ENCODE measurements around the gene ADGRB3. TPM values are rescaled to one million over a fixed set of nuclear protein-coding genes. Genes with fewer than 3 reads are reported as not detected.
A peak's percentile ranks its signal among the peaks of the same experiment; 100 is the strongest.

The ADGRB3 gene
- polyA plus RNA-seq (ENCODE audit: insufficient read length in 3 of 3), result 1 to 10 TPM; 2.8 to 3.5 (median 3.2) TPM
- long read RNA-seq, donor 1, result 0 reads
- long read RNA-seq, donor 2, result 0 reads
- long read RNA-seq, donor 3, result 0 reads
- long read RNA-seq, donor 4, result 0 reads
- long read RNA-seq, donor 5, result 0 reads
- long read RNA-seq, donor 6, result 0 reads
- long read RNA-seq, donor 7, result 0 reads
- long read RNA-seq, donor 8, result 0 reads
- long read RNA-seq, donor 9, result 0 reads
- long read RNA-seq, donor 10, result 0 reads
- long read RNA-seq, donor 11, result 0 reads
- long read RNA-seq, donor 12, result 0 reads
- long read RNA-seq, donor 13, result 0 reads
- long read RNA-seq, donor 14, result 0 reads
- long read RNA-seq, donor 15, result 0 reads
- long read RNA-seq, donor 16, result 0 reads

- peak; percentile 87 for DNase-seq
Measured at GRCh38 chr6:68634726-68635411, at the start of gene ADGRB3. TSS of gene ADGRB3 (plus strand) at chr6:68635282. CDS start at chr6:68638676, 3,394 bp downstream.

- no peak for DNase-seq
Measured at GRCh38 chr6:68593558-68593957, 41.5 kb upstream of the ADGRB3 start.

DNA sequence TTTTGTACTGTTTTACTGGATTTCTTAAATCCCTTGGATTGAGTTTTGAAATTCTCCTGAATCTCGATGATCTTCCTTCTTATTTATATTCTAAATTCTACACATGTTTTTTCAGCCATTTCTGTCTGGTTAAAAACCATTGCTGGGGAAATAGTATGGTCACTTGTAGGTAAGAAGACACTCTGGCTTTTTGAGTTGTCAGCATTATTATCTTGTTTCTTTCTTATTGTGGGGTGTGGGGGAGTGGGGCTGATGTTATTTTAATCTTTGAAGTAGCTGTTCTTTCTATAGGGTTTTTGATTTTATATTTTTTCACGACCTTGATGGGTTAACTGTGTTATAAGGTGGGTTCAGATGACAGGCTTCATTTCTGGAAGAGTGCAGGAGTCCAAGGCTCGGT is 37.4 kb upstream of the ADGRB3 start:
- no peak for DNase-seq

DNA sequence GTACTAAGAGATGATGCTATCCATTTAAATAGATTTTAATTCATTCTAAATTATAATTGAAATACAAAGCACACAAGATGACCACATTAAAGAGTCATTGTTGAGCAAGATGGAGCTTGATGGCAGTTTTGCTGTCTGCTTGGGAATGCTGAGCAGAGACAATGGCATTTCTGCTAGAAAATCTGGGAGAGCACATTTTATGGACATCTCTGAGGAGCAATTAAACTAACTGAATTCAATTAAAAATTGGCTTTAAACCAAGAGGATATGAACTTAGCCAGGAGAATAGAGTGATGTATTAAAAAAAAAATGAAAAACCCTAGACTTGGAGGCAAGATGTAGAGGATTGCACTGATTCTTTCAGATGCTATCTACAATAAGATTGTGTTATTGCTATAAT is 19.1 kb upstream of the ADGRB3 start:
- DNase-seq, result no peak

DNA sequence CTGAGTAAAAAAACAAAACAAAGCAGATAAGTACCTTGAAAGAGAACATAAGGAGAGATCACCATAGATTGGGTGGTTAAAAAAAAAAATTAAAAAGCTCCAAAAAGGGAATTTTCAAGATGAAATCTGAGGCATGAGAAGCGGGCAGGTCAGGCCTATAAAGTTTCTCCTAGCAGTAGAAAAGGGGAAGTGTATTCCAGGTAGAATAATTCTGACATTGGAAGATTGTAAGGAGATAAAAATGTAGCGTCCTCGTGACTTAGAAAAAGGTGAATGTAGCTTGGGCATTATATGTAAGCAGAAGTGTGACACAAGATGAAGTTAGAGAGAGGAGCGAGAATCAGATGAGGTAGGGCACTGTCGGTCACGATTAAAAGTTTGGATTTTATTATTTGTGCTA is 9.1 kb upstream of the ADGRB3 start:
- DNase-seq, result no peak

DNA sequence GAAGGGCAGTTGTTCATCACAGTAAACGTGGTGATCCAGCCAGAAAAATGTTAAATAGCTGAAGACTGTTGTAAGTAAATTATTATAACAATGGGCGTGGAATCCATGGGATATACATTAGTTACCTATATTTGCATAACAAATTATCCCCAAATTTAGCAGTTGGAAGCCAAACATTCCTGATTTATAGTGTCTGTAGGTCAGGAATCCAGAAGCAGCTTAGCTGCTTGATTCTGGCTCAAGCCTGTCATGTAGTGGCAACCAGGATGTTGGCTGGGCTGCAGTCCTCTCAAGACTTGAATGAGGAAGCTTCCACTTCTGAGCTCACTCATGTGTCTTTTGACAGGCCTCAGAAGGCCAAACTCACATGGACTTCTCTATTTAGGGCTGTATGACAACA is 6.9 kb upstream of the ADGRB3 start:
- DNase-seq, result no peak

- DNase-seq, result no peak
Measured at GRCh38 chr6:68632734-68633133, 2.3 kb upstream of the ADGRB3 start.

GRCh38 chr6:68633281-68633971 is 1.7 kb upstream of the ADGRB3 start:
- no peak for DNase-seq

DNA sequence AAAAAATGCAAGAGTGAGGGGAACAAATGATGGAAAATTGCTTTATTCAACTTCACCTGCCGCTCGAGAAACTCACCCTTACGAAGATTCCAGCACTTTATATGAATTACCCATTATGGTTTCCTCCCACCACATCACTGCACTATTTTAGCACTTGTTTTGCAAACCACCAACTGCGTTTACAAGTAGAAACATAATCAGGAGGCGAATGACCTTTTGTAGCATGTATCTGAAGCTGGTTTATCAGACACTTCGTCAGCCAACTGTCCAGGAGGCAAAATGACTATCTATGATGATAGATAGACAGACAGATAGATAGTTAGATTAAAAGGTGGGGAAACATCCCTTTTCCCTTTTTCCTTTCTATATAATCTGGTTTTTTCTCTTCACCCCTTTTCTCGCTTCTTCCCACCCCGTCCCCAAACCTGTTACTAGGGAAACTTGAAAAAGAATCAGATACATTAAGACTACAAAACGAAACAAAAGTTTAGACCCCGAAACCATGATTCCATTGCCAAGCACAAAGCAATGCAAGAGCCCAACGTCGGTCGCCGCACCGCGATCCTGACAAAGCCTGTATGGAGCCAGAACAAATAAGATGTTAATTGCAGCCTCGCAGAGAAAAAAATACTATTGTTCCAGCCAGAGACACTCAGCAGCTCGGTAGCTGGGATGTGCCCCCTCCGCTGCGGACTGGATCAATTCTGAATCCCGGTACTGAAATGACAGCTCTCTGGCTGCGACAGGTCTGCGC is 933 bp upstream of the ADGRB3 start:
- DNase-seq, result no peak

- DNase-seq, result no peak
Measured at GRCh38 chr6:68635412-68635705, 277 bp downstream of the ADGRB3 start.

GRCh38 chr6:68635706-68636513 is 828 bp downstream of the ADGRB3 start:
- no peak for DNase-seq

DNA sequence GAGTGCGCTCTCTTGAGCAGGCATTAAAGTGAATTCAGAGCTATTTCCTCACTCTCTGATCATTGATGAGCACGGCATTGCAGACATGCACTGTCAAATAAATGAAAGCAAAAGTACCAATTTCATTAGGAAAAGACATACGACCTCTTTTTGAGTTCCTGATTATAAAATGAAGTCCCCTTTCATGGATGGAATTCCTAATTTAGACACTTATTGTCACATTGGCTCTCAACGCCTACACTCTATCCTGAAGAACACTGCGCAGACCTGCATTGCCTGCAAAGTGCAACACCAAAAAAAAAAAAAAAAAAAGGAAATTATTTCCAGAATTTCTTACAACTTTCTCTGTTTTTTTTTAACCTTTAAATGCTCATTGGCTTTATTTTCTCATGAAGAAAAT is 1.6 kb downstream of the ADGRB3 start:
- DNase-seq, result no peak

- DNase-seq, result no peak
Measured at GRCh38 chr6:68637071-68637470, 2.0 kb downstream of the ADGRB3 start.

GRCh38 chr6:68637782-68638181 is 2.7 kb downstream of the ADGRB3 start:
- no peak for DNase-seq

GRCh38 chr6:68638230-68638900 is 3.3 kb downstream of the ADGRB3 start:
- peak; percentile 48 for DNase-seq

- DNase-seq, result no peak
Measured at GRCh38 chr6:68639211-68639610, 4.1 kb downstream of the ADGRB3 start.

DNA sequence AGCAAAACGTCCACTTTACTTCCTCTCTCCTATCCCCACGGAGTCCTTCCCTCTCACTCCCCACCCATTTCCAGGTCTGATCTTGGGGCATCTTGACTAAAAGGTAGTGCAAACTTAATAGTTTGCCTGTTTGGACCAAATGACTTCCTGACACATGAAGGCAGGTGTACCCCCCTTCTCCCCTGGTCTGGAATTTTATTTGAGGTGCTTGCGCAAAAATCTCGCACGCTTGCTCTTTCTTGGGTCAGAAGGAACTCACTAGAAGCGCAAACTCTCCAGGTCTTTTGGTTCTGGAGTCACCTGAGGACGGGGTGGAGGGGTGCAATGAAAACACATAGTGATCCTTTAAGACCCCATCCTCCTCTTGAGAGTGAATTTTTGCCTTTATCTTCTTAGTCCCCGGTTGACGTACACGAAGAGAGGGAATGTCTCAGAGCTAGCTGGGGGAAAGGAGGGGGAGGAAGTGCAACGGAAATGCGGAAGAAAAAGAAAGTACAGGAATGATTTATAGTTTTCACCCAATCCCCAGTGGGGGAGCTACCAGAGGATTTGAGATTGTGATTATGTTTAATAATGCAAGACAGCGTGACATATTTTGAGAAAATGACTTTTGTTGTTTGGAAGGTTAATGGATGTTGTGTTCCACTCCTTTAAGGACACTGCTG is 4.9 kb downstream of the ADGRB3 start:
- no peak for DNase-seq

DNA sequence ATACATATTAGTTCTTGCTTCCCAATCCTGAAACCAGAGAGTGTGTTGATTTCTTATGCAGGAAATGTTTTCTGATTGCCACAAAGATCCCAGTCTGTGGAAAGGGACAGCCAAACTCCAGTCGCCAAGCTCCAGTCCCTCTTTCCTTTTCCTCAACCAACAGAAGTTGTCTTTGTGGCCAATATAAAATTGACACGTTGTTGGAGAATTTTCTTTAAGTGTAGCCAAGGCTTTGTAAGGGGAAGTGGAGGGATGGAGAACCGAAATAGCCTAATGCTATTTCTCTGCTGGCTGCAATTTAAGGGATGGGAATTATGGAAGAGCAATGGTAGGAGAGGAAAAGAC is 5.4 kb downstream of the ADGRB3 start:
- DNase-seq, result no peak

DNA sequence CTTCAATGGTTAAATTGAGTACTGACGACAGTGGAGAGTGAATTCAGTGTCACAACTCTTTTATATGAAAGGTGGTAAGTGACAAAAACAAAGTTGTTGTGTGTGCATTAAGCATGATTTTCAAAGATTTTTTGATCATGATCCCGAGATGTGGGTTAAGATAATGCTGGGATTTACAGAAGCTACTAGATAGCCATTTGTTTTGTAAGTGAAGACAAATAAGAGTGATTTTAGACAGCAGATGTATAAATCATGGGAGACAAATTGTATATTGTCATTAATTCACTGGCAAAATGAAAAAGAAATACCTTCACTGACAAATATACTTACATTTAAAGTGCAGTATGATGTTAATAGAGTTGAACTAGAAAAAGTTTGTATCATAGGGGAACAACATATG is 6.1 kb downstream of the ADGRB3 start:
- DNase-seq, result no peak

- no peak for DNase-seq
Measured at GRCh38 chr6:68642081-68642480, 7.0 kb downstream of the ADGRB3 start.

- DNase-seq, result no peak
Measured at GRCh38 chr6:68642977-68643376, 7.9 kb downstream of the ADGRB3 start.
